NCI-H146 treated with DMSO at 0.1 percent for 48 hours (cell line): ENCODE results near the gene AHNAK.
A peak's percentile ranks its signal among the peaks of the same experiment; 100 is the strongest.

Experiments
- DNase-seq: peaks from one replicate; lab custom pipeline; 2025; ENCODE audit not compliant: unreplicated experiment; lab: John Stamatoyannopoulos, UW

AHNAK gene

GRCh38 chr11:62406034-62406433 is 140.6 kb downstream of the AHNAK start:
- no peak for DNase-seq

GRCh38 chr11:62404901-62405300 is 141.7 kb downstream of the AHNAK start:
- DNase-seq, result no peak

- no peak for DNase-seq
These were observed 142.2 kb downstream of the AHNAK start for GRCh38 chr11:62404435-62404834.

GRCh38 chr11:62402960-62403730 is 143.5 kb downstream of the AHNAK start:
- DNase-seq, result no peak

GRCh38 chr11:62402226-62402959 is 144.2 kb downstream of the AHNAK start:
- no peak for DNase-seq

- no peak for DNase-seq
These were observed 144.8 kb downstream of the AHNAK start for GRCh38 chr11:62401811-62402210.

GRCh38 chr11:62401356-62401755 is 145.2 kb downstream of the AHNAK start:
- no peak for DNase-seq

- DNase-seq, result no peak
These were observed 145.8 kb downstream of the AHNAK start for GRCh38 chr11:62400760-62401159.

- no peak for DNase-seq
These were observed 146.3 kb downstream of the AHNAK start for GRCh38 chr11:62400281-62400680.

GRCh38 chr11:62399878-62400266 is 146.7 kb downstream of the AHNAK start:
- DNase-seq, result no peak

- DNase-seq, result no peak
These were observed 147.3 kb downstream of the AHNAK start for GRCh38 chr11:62399172-62399877.

GRCh38 chr11:62398011-62398994 is 148.3 kb downstream of the AHNAK start:
- DNase-seq, result no peak

GRCh38 chr11:62395885-62396551 is 150.6 kb downstream of the AHNAK start:
- DNase-seq, result no peak

- DNase-seq, result peak; percentile 39
These were observed 151.6 kb downstream of the AHNAK start for GRCh38 chr11:62394825-62395538.

GRCh38 chr11:62393735-62394134 is 152.9 kb downstream of the AHNAK start:
- no peak for DNase-seq

GRCh38 chr11:62393061-62393611 is 153.5 kb downstream of the AHNAK start:
- DNase-seq, result no peak

GRCh38 chr11:62392506-62392905 is 154.1 kb downstream of the AHNAK start:
- DNase-seq, result no peak

- DNase-seq, result no peak
These were observed 154.8 kb downstream of the AHNAK start for GRCh38 chr11:62391642-62392425.
